Measurements from ENCODE around the gene NOL4L. TPM values are rescaled to one million over a fixed set of nuclear protein-coding genes. Genes with fewer than 3 reads are reported as not detected.

Gene NOL4L
- total and polyA plus RNA-seq, 4 donors, result 7.9 to 20.6 (median 12.2) TPM

GRCh38 chr20:32516583-32517517 is 68.3 kb downstream of the NOL4L start:
- ATAC-seq (ENCODE audit: insufficient read depth, low FRiP score) (no peak), DNase-seq (peak in 2 of 3 donors; percentile 55 to 70)
- no peak overlapping the region for H3K4me3 ChIP-seq
- peak overlapping the region in 1 of 2 donors; percentile 35 for H3K27ac ChIP-seq (ENCODE audit: low read depth in 1 of 2, low read length in 1 of 2)
- no peaks in the 10 kb centered on the region for H3K9me3 ChIP-seq (ENCODE audit: control insufficient read depth in 4 of 4, insufficient read depth in 3 of 4, low read length in 3 of 4)
- 36 to 37% methylated on average over 10 of the region's 10 CpGs for WGBS, 2 donors
- no peak overlapping the region for H3K9ac ChIP-seq (ENCODE audit: insufficient read depth in 1 of 2, low read length in 2 of 2)
- H3K36me3 ChIP-seq (ENCODE audit: control insufficient read depth in 4 of 4, insufficient read depth in 4 of 4, low read length in 4 of 4), result no peaks in the 10 kb centered on the region
- TF ChIP-seq, protein P1, sequence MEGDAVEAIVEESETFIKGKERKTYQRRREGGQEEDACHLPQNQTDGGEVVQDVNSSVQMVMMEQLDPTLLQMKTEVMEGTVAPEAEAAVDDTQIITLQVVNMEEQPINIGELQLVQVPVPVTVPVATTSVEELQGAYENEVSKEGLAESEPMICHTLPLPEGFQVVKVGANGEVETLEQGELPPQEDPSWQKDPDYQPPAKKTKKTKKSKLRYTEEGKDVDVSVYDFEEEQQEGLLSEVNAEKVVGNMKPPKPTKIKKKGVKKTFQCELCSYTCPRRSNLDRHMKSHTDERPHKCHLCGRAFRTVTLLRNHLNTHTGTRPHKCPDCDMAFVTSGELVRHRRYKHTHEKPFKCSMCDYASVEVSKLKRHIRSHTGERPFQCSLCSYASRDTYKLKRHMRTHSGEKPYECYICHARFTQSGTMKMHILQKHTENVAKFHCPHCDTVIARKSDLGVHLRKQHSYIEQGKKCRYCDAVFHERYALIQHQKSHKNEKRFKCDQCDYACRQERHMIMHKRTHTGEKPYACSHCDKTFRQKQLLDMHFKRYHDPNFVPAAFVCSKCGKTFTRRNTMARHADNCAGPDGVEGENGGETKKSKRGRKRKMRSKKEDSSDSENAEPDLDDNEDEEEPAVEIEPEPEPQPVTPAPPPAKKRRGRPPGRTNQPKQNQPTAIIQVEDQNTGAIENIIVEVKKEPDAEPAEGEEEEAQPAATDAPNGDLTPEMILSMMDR (IDR thresholded peaks at IDR 0.05; ENCODE audit: control extremely low read depth, extremely low read depth), result no peak
- peaks cover 0 to 25% (median 13%) of the 10 kb centered on the region in 5 donors for H3K4me1 ChIP-seq (ENCODE audit: control insufficient read depth in 5 of 5, insufficient read depth in 5 of 5, low read length in 5 of 5)
- H3K27me3 ChIP-seq (ENCODE audit: control insufficient read depth in 3 of 3, insufficient read depth in 3 of 3, low read length in 2 of 3), result no peaks in the 10 kb centered on the region

DNA sequence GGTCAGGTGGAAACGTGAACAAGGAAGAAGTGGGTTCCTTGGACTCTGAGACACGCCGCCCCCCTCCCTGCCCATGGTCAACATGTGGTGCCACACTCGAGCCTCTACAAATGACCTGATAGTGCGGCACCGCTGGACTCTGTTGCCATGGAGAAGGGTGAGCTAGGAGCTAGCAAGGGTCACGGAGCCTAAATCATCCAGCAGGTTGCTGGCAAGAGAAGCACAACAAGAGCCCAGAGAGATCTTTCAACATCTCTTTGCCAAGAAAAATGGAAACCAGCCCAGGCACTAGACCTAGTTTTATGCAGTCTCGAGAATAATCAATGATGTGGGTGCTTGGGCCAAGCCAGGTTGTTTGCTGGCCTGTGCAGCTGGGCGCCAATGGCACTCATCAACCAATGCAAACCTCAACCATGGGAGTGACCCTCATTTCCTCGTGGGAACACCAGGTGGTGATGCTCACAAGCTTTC is 69.5 kb downstream of the NOL4L start:
- Histone ChIP-seq H3K4me3 (no peak overlapping the region), H3K9ac (ENCODE audit: insufficient read depth in 1 of 2, low read length in 2 of 2) (no peak overlapping the region), H3K36me3 (ENCODE audit: control insufficient read depth in 4 of 4, insufficient read depth in 4 of 4, low read length in 4 of 4) (no peaks in the 10 kb centered on the region), H3K9me3 (ENCODE audit: control insufficient read depth in 4 of 4, insufficient read depth in 3 of 4, low read length in 3 of 4) (no peaks in the 10 kb centered on the region), H3K4me1 (ENCODE audit: control insufficient read depth in 5 of 5, insufficient read depth in 5 of 5, low read length in 5 of 5) (peaks cover 0 to 31% (median 19%) of the 10 kb centered on the region in 5 donors), H3K27me3 (ENCODE audit: control insufficient read depth in 3 of 3, insufficient read depth in 3 of 3, low read length in 2 of 3) (no peaks in the 10 kb centered on the region), H3K27ac (ENCODE audit: low read depth in 1 of 2, low read length in 1 of 2) (no peak overlapping the region)
- ATAC-seq (ENCODE audit: insufficient read depth, low FRiP score) (no peak), DNase-seq (no peak)
- TF ChIP-seq, protein P1 (IDR thresholded peaks at IDR 0.05; ENCODE audit: control extremely low read depth, extremely low read depth), result no peak
- WGBS, 2 donors, result 85 to 92% methylated on average over 10 of the region's 10 CpGs

DNA sequence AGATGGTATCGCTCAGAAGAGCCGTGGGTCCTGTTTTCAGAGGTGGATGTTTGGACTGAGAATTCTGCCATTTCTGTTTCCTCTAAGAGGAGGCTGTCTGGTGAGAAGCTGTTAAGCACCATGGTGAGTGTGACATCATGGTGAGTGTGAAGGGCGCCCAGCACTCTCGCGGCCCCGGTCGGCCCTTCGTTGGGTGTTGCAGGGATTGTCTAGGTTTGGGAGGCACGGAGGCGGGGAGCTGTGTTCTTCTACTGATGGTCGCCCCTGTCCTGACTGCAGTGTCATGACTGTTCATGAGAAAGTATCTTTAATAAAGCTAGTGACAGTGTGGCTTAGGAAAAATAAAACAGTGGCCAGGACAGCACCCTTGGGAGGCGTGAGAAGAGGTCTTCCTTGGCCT is 70.4 kb downstream of the NOL4L start:
- H3K27me3 ChIP-seq (ENCODE audit: control insufficient read depth in 3 of 3, insufficient read depth in 3 of 3, low read length in 2 of 3), result no peaks in the 10 kb centered on the region
- DNase-seq (no peak), ATAC-seq (ENCODE audit: insufficient read depth, low FRiP score) (no peak)
- H3K36me3 ChIP-seq (ENCODE audit: control insufficient read depth in 4 of 4, insufficient read depth in 4 of 4, low read length in 4 of 4), result no peaks in the 10 kb centered on the region
- H3K4me3 ChIP-seq, result no peak overlapping the region
- H3K27ac ChIP-seq (ENCODE audit: low read depth in 1 of 2, low read length in 1 of 2), result no peak overlapping the region
- TF ChIP-seq, protein P1 (IDR thresholded peaks at IDR 0.05; ENCODE audit: control extremely low read depth, extremely low read depth), result no peak
- no peak overlapping the region for H3K9ac ChIP-seq (ENCODE audit: insufficient read depth in 1 of 2, low read length in 2 of 2)
- H3K4me1 ChIP-seq (ENCODE audit: control insufficient read depth in 5 of 5, insufficient read depth in 5 of 5, low read length in 5 of 5), result peaks cover 0 to 39% (median 26%) of the 10 kb centered on the region in 5 donors
- WGBS, 2 donors, result 87 to 94% methylated on average over 12 of the region's 12 CpGs
- H3K9me3 ChIP-seq (ENCODE audit: control insufficient read depth in 4 of 4, insufficient read depth in 3 of 4, low read length in 3 of 4), result no peaks in the 10 kb centered on the region

All from lung (tissue), 12 donors.